ENCODE data around the gene CD300LB.

CD300LB gene

DNA sequence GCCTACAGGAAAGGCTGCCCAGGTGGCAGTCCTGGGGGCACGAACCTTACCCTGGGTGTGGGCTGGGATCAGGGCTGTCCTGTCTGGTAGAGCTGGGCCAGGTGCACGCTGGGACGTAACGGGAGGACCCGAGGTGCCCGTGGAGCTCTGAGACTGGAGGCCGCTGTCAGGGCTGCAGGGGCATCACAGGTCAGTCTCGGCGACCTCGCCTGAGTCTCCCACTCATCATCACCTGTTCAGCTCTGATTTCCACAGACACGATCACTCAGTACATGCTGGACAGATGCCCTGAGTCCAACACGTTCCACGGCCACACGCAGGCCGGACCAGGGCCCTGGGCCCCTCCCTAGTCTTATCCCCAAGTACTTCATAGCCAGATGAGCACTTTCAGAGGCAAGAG is 19.3 kb upstream of the CD300LB start:
- in situ Hi-C loops (cut with MboI; ENCODE audit: low sequenced_read_pairs), result no loop called here

DNA sequence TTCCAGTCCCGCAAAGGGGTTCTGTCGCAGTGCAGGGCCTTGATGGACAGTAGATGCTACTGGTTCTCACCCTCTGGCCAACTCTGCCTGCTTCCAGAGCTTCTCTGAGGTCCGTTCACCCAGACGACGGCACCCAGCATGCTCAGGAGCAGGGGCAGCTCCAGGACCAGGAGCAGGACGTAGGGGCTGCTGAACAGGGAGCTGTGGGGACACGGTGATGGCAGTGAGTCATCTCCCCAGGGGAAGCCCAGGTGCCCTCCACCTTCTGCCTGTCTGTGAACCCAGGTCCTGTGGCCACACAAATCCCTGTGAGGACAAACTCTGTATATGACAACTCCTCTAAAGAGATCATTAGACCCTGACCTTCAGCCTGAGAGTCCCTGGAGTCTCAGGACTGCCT is 18.1 kb upstream of the CD300LB start:
- in situ Hi-C loops (cut with MboI; ENCODE audit: low sequenced_read_pairs), result no loop called here

DNA sequence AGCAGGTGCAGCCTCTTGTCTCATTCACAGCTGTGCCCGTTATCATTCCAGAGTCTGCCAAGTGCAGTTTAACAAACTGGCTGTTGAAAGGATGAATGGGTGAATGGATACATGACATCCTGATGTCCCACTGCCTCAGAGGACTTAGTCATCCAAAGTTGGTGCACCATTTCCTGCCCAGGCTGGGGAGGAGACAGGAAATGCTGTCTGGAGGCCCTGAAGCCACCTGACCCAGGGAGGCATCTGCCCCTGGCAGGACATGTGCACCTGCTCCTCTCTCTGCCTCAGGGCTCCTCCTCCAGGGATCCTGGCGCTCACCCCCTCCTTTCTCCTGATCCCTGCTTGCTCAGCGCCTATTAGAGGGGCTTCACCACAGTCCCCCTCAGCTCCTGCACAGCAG is 16.5 kb upstream of the CD300LB start:
- in situ Hi-C loops (cut with MboI; ENCODE audit: low sequenced_read_pairs), result no loop called here

DNA sequence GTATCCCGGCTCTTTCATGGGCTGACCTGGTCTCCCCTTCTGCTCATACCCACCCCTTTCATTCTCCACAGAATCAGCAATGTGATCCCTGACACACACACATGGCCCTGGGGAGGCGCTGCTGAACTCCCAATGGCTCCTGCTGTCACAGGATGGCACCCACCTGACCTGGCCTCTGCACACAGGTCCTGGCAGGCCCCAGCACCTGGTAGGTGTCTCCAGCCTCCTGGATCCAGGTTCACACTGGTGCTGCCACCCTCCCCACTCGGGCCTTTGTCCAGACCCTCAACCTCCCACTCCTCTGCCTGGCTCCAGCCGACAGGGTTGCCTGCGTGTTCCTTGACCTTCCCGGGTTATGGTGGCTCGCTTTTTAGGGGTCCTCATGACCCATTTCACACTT is 16.0 kb upstream of the CD300LB start:
- in situ Hi-C loops (cut with MboI; ENCODE audit: low sequenced_read_pairs), result no loop called here

DNA sequence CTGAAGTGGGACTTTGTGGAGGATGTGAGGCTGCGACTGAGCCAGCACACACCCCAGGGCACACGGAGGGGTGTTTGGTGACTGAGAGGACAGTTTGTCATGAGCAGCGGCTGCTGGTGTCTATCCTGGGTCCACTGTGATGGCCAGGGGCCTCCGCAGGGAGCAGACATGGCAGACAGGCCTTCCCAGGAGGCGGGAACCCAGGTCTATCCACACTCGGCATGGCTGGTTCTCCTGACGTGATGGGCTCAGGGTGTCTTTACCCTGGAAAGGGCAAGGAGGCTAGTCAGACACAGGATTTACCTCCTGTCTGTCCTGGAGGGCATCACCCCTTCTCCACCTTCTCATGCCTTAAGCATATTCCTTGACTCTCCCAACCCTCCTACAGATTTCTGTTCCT is 15.3 kb upstream of the CD300LB start:
- in situ Hi-C loops (cut with MboI; ENCODE audit: low sequenced_read_pairs), result no loop called here

DNA sequence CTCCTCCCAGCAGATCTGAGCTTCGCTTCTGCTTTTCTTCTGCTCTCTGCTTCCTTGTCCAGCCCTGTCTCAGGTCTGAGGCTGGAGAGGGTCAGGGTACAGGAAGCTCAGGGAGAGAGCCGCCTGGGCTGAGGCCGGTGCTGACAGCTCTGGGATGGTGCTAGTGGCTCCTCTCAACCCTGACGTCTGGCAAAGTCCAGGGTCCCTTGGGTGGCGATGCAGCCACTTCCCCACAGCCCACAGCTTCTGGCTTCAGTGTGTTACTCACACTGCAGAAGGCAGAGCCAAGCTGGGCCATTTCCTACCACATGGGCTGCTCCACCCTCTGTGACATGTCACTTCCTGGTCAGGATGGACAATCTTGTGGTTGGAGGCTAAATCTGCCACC is 14.6 kb upstream of the CD300LB start, which contains the start of gene CD300C:
CD300C (minus strand) TSS at position 273 of the 388 bp plus-strand sequence. CDS start 333 bp downstream, outside the sequence.
- in situ Hi-C loops (cut with MboI; ENCODE audit: low sequenced_read_pairs), result no loop called here

DNA sequence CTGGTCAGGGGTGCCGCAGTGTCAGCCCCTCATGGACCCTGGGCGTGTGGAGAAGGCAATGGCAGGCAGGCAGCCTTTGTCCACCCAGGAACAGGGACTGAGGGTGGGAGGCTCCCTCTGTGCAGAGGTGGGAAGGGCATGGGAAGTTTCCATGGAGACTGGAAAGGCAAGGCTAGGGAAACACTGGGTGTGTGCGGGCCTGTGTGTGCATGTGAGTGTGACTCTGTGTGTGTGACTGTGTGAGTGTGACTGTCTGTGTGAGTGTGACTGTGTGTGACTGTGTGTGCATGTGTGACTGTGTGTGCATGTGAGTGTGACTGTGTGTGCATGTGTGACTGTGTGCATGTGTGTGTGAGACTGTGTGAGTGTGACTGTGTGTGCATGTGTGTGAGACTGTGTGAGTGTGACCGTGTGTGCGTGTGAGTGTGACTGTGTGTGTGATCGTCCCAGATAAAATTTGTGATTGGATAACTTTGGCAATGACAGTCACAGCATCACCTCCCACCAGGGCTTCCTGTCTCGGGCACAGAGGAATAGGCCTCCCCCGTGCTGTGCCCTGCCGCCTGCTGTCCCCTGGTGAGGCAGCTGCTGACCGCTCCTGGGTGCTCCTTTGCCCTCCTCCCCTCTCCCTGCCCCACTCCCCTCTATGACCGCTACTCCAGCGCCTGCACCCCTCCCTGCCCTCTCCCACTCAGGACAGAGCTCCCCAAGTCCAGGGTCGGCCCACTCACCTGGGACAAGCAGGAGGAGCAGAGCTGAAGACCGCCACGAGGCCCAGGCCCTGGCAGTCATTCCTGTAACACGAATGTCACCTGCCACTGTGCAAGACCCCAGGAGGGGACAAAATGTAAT is 13.9 kb upstream of the CD300LB start:
- in situ Hi-C loops (cut with MboI; ENCODE audit: low sequenced_read_pairs), result no loop called here

DNA sequence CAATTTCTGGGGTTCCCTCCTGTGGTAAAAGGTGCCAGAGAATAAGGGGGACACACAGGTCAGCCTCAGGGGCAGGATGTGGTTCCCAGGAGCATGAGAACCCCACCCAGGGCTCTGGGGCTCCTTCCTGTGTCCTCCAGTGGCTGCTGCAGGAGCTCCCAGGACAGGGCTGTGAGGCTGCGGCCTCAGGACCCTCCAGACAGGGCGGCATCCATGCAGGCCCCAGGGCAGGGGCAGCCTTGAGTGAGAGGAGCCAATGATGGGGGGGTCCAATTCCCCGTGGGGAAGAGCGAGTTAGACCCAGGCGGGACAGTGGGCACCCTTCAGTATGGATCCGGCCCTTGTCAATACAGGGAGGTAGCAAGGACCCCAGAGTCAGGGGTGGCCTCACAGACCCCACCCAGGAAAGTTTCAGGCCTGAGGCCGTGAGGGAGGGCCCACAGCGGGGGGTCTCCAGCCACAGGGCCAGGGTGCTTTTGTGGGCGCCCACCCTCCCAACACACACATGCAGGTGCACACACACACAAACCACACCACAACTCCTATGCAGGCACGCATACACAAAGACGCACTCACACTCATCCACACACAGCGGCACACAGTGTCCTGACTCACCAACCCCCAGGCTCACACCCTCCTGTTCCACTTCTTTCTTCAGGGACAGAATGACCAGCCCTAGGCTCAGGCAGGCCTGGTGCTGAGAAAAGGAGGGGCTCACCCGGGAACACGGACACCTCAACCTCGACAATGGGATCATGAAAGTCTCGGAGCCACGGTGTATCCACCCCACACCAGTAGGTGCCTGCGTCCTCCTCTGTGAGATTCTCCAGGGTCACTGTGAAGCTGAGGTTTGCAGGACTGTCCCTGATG is 12.9 kb upstream of the CD300LB start:
- in situ Hi-C loops (cut with MboI; ENCODE audit: low sequenced_read_pairs), result no loop called here

DNA sequence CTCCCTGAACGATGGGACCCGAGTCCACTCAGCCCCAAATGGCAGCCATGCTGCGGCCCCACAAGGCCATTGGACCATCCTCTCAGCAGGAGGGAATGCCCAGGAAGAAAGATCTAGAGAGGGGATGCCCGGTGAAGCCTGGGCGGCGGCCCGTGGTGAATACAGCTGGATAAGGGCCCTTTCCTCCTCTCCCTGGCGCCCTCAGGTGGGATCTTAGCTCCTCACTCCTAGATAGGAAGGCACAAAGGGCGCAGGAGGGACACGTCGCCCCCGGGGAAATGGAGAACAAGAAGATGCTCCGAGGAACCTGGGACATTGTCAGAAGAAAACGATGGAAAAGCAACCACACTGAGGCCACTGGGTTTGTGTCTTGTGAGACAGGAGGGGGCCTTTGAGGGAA is 12.1 kb upstream of the CD300LB start:
- in situ Hi-C loops (cut with MboI; ENCODE audit: low sequenced_read_pairs), result no loop called here

DNA sequence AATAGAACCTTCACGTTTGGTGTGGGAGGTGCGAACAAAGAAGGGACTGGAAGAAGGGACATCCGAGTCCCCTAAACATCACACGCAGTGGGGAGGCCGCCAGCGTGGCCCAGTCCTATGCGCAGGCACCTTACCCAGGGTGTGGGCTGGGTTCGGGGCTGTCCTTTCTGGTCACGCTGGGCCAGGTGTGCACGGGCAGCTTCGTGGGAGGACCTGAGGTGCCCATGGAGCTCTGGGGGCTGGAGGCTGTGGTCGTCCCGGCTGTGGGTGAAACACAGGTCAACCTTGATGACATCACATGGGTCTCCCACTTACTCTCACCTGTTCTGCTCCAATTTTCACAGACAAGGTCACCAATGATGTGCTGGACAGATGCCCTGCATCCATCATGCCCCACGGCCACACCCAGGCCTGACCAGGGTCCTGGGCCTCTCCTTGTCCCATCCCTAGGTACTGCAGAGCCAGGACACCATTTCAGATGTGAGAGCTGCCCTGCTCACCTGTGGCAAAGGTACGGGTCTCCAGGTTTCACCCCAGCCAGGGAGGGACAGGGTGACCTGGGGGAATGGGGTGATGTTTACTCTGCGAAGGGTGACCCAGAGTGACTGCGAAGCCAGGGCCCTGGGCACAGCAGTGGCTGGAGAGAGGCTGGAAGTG is 11.6 kb upstream of the CD300LB start:
- in situ Hi-C loops (cut with MboI; ENCODE audit: low sequenced_read_pairs), result no loop called here

DNA sequence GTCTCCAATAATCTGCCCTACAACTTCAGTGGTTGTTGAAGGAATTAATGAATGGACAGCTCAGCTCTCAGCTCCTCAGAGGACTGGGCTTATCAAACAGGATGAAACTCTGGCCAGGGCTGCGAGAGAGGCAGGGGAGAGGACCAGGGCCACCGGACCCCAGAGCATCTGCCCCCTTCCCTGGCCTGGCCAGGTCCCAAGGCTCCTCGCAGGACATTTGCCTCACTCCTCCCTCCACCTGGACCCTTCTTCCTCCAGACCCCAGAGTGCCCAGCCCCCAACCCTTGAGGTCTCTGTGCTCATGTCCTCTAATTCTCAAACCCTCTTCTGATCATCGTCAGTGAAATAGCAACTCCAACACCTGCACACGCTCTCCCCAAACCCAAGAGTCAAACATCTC is 10.9 kb upstream of the CD300LB start:
- in situ Hi-C loops (cut with MboI; ENCODE audit: low sequenced_read_pairs), result no loop called here

DNA sequence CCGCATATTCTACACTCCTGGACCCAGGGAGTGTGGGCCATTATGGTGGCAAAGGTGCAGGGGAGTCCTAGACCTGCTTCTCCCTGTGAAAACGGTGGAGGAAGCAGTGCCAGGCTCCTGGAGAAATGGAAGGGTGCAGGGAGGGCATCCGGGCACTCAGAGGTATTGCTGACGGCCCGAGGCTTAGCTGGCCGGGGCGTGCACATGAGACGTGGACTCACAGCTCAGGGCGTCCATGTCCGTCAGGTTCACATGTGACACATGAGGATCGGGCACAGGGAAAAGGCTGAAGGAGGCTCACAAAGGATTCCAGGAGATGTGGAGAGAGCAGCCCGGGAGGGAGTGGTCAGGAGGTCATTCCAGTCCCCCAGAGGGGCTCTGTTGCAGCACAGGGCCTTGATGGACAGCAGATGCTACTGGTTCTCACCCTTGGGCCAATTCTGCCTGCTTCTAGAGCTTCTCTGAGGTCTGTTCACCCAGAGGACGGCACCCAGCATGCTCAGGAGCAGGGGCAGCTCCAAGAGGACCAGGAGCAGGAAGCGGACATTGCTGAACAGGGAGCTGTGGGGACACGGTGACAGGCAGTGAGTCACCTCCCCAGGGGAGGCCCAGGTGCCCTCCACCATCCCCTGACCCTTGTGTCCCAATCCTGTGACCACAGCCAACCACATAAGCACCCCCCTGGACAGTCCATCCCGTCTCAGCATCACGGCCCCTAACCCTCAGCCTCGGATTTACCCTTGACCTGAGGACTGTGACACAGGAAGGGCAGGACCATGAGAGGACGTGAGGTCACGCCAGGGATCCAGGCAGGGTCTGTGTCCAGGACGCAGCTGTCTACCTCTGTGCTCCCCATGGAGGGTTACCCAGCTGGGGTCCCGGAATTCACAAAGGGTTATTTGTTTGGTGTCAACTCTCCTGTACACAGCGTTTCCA is 10.2 kb upstream of the CD300LB start:
- in situ Hi-C loops (cut with MboI; ENCODE audit: low sequenced_read_pairs), result no loop called here

DNA sequence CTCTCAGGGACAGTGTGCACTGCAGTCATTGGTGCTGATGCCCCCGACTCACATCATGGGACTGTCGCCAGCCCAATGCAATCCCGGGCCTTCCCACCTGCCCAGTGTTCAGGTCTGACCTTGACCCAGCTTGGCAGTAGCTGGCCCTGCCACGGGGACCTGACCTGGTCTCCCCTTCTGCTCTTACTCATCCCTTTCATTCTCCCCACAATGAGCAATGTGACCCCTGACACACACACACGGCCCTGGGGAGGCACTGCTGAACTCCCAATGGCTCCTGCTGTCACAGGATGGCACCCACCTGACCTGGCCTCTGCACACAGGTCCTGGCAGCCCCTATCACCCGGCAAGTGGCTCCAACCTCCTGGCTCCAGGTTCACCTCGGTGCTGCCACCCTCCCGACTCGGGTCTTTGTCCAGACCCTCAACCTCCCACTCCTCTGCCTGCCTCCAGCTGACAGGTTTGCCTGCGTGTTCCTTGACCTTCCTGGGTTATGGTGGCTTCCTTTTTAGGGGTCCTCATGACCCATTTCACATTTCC is 8.1 kb upstream of the CD300LB start:
- in situ Hi-C loops (cut with MboI; ENCODE audit: low sequenced_read_pairs), result no loop called here

DNA sequence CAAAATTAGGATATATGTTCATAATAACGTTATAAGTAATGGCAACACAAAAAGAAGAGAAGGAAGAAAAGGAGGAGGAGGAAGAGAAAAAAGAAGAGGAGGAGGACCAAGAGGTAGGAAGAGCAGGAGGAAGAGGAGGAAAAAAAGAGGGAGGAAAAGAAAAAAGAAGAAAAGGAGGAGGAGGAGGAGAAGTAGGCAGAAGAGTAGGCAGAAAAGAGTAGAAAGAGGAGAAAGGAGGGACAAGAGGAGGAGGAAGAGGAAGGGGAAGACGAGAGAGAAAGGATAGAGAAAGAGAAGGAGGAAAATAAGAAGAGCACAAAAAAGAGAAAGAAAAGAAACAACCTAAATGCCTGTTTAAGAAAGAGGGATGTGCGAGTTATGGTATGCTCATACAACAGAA is 5.6 kb upstream of the CD300LB start:
- in situ Hi-C loops (cut with MboI; ENCODE audit: low sequenced_read_pairs), result no loop called here

DNA sequence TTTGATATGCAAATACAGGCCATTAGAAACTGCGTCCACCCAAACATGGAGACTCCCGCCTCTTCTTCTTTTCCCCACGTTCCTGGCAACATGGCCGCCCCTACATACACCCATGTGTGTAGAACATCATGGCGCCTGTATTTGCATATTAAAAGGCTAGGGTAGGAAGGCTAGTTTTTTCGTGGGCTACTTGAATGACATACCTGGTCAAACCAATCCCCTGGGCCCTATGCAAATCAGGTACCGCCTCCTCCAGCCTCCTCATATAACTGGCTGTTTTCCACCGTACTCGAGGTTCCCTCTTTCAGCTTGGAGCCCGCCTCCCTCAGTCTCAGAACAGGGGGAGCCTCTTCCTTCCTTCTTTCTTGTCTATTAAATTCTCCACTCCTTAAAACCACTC is 840 bp upstream of the CD300LB start:
- in situ Hi-C loops (cut with MboI; ENCODE audit: low sequenced_read_pairs), result no loop called here

DNA sequence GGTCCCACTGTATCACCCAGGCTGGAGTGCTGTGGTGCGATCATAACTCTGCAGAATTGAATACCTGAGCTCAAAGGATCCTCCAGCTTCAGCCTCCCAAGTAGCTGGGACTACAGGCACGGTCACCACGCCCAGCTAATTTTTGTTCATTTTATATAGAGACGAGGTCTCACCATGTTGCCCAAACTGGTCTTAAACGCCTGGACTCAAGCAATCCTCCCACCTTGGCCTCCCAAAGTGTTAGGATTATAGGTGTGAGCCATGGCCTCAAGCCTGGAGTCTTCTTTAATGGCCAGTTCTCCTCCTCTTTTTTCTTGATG is 484 bp downstream of the CD300LB start:
- in situ Hi-C loops (cut with MboI; ENCODE audit: low sequenced_read_pairs), result no loop called here

DNA sequence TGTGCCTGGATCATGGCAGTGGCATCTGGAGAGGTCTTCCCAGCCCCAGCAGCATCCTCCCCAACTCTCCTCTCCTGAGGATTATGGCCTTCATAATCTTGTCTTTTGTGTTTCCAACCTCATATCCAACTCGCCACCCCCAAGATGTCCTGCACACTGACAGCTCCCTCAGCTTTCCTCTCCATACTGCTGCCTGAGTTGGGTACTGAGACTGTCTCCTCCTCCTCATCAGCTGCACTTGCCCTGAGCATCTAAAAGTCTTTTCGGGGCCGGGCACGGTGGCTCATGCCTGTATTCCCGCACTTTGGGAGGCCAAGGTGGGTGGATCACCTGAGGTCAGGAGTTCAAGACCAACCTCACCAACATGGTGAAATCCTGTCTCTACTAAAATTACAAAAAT is 2.0 kb downstream of the CD300LB start:
- in situ Hi-C loops (cut with MboI; ENCODE audit: low sequenced_read_pairs), result no loop called here

DNA sequence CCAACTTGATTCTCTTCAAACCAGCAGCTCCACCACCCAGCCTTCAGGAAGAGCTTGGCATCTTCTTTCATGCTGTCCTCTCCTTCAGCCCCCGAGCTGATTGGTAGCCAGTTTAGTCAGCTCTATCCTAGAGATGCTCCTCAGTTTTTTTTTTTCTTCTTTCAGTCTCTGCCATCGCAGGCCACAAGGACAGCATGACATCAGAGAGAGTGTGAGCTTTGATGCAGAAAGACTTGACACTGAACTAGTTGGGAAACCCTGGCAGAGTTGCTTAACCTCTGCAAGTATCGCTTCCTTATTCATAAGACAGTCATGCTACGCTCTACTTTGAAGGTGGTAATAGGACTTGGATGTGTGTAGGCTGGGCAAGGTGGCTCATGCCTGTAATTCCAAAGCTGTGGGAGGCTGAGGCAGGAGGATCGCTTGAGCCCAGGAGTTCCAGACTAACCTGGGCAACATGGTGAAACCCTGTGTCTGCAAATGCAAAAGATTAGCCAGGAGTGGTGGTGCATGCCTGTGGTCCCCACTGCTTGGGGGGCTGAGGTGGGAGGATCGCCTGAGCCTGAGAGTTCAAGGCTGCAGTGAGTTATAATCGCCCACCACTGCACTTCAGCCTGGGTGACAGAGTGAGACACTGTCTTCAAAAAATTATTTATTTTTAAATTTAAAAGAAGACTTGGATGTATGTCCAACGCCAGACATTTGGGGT is 2.6 kb downstream of the CD300LB start:
- in situ Hi-C loops (cut with MboI; ENCODE audit: low sequenced_read_pairs), result no loop called here

DNA sequence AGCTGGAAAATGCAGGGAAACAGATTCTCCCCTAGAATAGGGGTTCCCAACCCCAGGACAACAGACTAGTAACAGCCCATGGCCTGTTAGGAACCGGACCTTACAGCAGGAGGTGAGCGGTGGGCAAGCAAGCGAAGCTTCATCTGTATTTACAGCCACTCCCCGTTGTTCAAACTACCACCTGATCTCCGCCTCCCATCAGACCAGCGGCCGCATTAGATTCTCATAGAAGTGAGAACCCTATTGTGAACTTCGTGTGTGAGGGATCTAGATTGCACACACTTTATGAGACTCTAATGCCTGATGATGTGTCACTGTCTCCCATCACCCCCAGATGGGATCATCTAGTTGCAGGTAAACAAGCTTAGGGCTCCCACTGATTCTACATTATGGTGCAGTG is 3.5 kb downstream of the CD300LB start:
- in situ Hi-C loops (cut with MboI; ENCODE audit: low sequenced_read_pairs), result no loop called here

DNA sequence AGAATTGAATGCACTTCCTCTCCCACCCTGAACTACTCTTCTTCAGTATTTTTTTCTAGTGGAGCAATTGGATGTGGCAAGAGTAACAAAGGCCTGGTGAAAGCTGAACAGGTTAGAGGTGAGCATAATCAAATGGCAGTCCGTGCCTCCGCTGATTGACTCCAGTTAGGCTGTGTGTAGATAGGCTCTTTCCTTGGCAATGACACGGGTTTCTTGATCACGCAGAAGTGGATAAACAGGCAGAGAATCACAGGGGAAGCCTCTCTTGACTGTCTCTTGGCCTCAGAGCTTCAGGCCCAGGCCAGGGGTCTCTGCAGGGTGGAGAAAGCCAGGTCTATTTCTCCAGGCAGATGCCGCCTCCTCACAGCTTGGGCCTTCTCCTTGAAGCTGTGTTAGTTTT is 4.2 kb downstream of the CD300LB start:
- in situ Hi-C loops (cut with MboI; ENCODE audit: low sequenced_read_pairs), result no loop called here

Data from HL-60/S4 treated with retinoic acid at 250 ng/mL for 4 days and 3 days (cell line).